ENCODE data around the gene LCE1C. TPM values are rescaled to one million over a fixed set of nuclear protein-coding genes. Genes with fewer than 3 reads are reported as not detected.

Gene LCE1C
- total RNA-seq, 1 donor: not detected

DNA sequence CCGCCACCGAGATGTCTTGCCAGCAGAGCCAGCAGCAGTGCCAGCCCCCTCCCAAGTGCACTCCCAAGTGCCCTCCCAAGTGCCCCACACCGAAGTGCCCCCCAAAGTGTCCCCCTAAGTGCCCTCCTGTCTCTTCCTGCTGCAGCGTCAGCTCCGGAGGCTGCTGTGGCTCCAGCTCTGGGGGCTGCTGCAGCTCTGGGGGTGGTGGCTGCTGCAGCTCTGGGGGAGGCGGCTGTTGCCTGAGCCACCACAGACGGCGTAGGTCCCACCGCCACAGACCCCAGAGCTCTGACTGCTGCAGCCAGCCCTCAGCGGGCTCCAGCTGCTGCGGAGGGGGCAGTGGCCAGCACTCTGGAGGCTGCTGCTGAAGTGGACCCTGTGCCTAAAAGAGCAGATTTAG, 30.1 kb downstream of the LCE1C start:
- Histone ChIP-seq H3K9me3 (ENCODE audit: low read depth, low read length) (no peaks in the 10 kb centered on the region), H3K4me3 (ENCODE audit: low read length) (no peak overlapping the region), H3K27me3 (ENCODE audit: insufficient read depth, low read length) (peaks cover 2% of the 10 kb centered on the region), H3K4me1 (ENCODE audit: insufficient read depth, low read length) (no peaks in the 10 kb centered on the region)

DNA sequence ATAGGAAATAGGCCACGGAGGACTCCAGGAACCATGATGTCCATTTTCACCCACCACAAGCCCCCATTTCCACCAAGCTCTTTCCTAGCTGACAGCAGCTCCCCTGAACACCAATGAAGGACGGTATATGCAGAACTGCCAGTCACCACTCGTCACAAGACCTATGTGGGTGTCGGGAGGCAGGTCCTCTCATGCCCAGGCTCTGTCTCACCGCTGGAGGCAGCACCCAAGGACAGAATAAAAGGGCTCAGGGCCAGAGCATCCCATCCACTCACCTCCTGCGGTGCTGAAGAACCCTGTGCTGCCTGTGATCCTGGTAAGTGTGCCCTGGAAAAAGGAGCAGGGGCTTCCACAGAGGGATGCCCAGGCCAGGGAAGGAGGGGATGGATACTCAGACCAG, 31.6 kb downstream of the LCE1C start, which contains the start of gene LCE1F:
LCE1F (plus strand) TSS at position 266 of the 400 bp plus-strand sequence. CDS start 1,232 bp downstream, outside the sequence.
- H3K4me3 ChIP-seq (ENCODE audit: low read length): no peak within 1 kb of the TSS
- no peaks in the 10 kb centered on the region for H3K4me1 ChIP-seq (ENCODE audit: insufficient read depth, low read length)

GRCh38 chr1:152770411-152770810, 36.0 kb downstream of the LCE1C start:
- Histone ChIP-seq H3K4me3 (ENCODE audit: low read length) (no peak overlapping the region), H3K4me1 (ENCODE audit: insufficient read depth, low read length) (no peaks in the 10 kb centered on the region), H3K9me3 (ENCODE audit: low read depth, low read length) (no peaks in the 10 kb centered on the region), H3K27me3 (ENCODE audit: insufficient read depth, low read length) (no peaks in the 10 kb centered on the region)

More for the DNA sequence above, 31.6 kb downstream of the LCE1C start, which contains the start of gene LCE1F:
- H3K9me3 ChIP-seq (ENCODE audit: low read depth, low read length): no peaks in the 10 kb centered on the region
- H3K27me3 ChIP-seq (ENCODE audit: insufficient read depth, low read length): peaks cover 2% of the 10 kb centered on the region

DNA sequence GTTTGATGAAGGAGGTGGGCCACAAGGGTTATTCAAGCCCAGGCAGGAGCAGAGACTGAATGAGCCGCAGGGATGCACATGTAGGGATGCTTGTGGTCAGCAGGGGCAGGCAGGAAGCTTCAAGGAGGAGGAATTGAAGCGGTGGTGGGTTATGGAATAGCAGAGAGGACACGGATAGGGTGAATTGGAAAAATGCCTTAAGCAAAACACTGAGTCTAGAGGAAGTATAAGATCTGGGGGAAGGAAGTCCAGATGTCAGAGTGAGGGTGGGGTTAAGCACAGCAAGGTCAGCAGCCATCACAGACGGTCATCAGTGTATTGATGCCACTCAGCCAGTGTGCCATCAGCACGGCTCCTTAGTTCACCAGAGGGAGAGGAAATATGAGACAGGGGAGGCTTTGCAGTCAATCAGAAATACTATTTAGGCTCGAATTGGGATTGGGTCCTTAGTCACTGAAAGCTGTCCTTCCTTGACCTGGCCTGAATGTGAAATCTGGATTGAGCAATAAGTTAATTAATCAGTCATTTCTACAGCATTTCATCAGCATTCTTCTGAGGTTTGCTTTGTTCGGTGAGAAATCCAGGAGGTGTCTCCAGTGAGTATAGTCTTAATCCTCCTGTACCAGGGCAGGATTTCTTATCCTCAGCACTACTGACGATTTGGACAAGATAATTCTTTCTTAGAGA, 37.5 kb downstream of the LCE1C start:
- Histone ChIP-seq H3K4me1 (ENCODE audit: insufficient read depth, low read length) (no peaks in the 10 kb centered on the region), H3K27me3 (ENCODE audit: insufficient read depth, low read length) (no peaks in the 10 kb centered on the region), H3K4me3 (ENCODE audit: low read length) (no peak overlapping the region), H3K9me3 (ENCODE audit: low read depth, low read length) (no peaks in the 10 kb centered on the region)

DNA sequence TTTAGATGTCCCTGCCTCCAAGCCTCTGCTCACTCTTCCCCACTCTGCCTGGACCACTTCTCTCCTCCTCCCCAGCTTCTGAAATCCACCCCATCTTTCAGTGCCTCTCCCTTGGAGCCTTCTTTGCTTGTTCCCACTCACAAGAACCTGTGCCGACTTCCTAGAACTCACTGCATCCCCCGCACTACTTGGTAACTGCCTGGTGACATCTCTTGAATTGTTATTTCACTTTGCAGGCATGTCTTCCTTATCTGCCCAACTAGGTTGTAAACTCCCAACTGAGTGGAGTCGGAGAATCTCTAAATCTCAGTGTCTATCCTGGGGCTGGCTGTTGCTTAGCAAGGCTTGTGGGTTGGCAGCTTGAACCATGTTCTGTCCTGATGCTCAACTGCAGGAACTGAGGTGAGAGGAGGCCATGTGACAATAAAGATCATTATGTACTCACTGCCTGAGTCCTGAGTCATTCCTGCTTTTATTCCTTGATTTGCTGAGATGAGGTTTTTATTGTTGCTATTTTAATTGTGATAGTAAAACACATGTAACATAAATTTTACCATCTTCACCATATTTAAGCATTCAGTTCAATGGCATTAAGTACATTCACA, 44.7 kb downstream of the LCE1C start:
- no peaks in the 10 kb centered on the region for H3K27me3 ChIP-seq (ENCODE audit: insufficient read depth, low read length)
- H3K4me1 ChIP-seq (ENCODE audit: insufficient read depth, low read length): no peaks in the 10 kb centered on the region
- no peaks in the 10 kb centered on the region for H3K9me3 ChIP-seq (ENCODE audit: low read depth, low read length)
- H3K4me3 ChIP-seq (ENCODE audit: low read length): no peak overlapping the region

GRCh38 chr1:152760551-152761190, 45.8 kb downstream of the LCE1C start:
- Histone ChIP-seq H3K9me3 (ENCODE audit: low read depth, low read length) (no peaks in the 10 kb centered on the region), H3K27me3 (ENCODE audit: insufficient read depth, low read length) (no peaks in the 10 kb centered on the region), H3K4me3 (ENCODE audit: low read length) (no peak overlapping the region), H3K4me1 (ENCODE audit: insufficient read depth, low read length) (no peaks in the 10 kb centered on the region)

DNA sequence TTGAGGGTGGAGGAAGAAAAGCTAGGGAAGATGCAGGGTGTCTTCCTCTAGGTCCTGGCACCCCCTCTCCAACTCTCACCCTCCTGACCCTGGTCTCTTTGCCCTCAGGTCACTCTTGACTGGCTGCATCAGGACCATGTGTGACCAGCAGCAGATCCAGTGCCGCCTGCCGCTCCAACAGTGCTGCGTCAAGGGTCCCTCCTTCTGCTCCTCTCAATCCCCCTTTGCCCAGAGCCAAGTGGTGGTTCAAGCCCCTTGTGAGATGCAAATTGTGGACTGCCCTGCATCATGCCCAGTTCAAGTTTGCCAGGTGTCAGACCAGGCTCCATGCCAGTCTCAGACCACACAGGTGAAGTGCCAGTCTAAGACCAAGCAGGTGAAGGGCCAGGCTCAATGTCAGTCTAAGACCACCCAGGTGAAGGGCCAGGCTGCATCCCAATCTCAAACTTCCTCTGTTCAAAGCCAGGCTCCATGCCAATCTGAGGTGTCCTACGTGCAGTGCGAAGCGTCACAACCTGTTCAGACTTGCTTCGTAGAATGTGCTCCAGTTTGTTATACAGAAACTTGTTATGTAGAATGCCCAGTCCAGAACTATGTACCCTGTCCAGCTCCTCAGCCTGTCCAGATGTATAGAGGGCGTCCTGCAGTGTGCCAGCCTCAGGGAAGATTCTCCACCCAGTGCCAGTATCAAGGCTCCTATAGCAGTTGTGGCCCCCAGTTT, 46.8 kb downstream of the LCE1C start:
- no peaks in the 10 kb centered on the region for H3K27me3 ChIP-seq (ENCODE audit: insufficient read depth, low read length)
- H3K9me3 ChIP-seq (ENCODE audit: low read depth, low read length): no peaks in the 10 kb centered on the region
- H3K4me3 ChIP-seq (ENCODE audit: low read length): no peak overlapping the region
- no peaks in the 10 kb centered on the region for H3K4me1 ChIP-seq (ENCODE audit: insufficient read depth, low read length)

GRCh38 chr1:152758636-152759035, 47.8 kb downstream of the LCE1C start:
- H3K27me3 ChIP-seq (ENCODE audit: insufficient read depth, low read length): no peaks in the 10 kb centered on the region
- no peaks in the 10 kb centered on the region for H3K4me1 ChIP-seq (ENCODE audit: insufficient read depth, low read length)
- H3K4me3 ChIP-seq (ENCODE audit: low read length): no peak overlapping the region
- H3K9me3 ChIP-seq (ENCODE audit: low read depth, low read length): no peaks in the 10 kb centered on the region

DNA sequence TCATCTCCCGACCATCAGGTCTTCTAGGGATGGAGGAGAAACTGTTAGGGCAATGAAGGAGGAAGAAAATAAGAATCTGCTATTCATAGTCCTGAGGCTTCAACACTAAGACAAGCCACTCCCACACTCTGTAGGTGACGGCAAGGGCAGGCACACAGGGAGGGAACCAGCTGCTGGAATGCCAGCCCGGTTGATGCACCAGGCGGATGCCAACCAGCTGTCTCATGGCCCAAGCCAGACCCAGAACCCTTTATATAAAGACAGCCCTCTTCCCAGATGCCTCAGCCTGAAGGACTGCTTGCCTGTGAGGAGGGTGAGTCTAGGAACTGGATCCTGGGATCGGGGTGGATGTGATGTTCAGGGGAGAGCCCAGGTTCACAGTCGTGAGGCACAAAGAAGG, 48.7 kb downstream of the LCE1C start, which contains the start of gene KPRP:
KPRP (plus strand) TSS at position 279 of the 400 bp plus-strand sequence. CDS start 1,564 bp downstream, outside the sequence.
- no peaks in the 10 kb centered on the region for H3K9me3 ChIP-seq (ENCODE audit: low read depth, low read length)
- H3K4me3 ChIP-seq (ENCODE audit: low read length): no peak within 1 kb of the TSS
- H3K27me3 ChIP-seq (ENCODE audit: insufficient read depth, low read length): no peaks in the 10 kb centered on the region
- H3K4me1 ChIP-seq (ENCODE audit: insufficient read depth, low read length): no peaks in the 10 kb centered on the region

DNA sequence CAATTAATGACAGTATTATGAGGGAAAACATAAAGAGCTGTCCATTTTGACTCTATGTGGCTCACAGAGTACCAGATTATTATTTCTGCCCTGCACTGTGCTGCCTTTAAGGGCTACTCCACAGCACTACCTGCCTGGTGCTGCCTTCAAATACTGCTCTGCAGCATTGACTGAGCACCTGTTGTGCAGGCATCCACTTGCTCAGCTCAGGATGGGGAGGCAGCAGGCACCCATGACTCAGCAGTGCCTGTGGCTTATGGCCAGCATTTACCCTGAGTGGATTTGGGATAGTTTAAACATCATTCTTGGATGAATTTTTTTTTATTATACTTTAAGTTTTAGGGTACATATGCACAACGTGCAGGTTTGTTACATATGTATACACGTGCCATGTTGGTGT, 49.6 kb downstream of the LCE1C start:
- H3K4me3 ChIP-seq (ENCODE audit: low read length): no peak overlapping the region
- no peaks in the 10 kb centered on the region for H3K9me3 ChIP-seq (ENCODE audit: low read depth, low read length)
- H3K4me1 ChIP-seq (ENCODE audit: insufficient read depth, low read length): no peaks in the 10 kb centered on the region
- H3K27me3 ChIP-seq (ENCODE audit: insufficient read depth, low read length): no peaks in the 10 kb centered on the region

Other genes starting within 250 kb of the LCE1C start
- gene LCE3E, start 239.9 kb downstream of the LCE1C start, total RNA-seq: not detected
- not detected for gene LCE3D, start 226.1 kb downstream of the LCE1C start, total RNA-seq
- not detected for gene LCE3C, start 206.4 kb downstream of the LCE1C start, total RNA-seq
- not detected for gene LCE3B, start 192.8 kb downstream of the LCE1C start, total RNA-seq
- gene LCE3A, start 183.5 kb downstream of the LCE1C start, total RNA-seq: not detected
- gene LCE2D, start 143.3 kb downstream of the LCE1C start, total RNA-seq: not detected
- gene LCE2C, start 131.4 kb downstream of the LCE1C start, total RNA-seq: not detected
- gene LCE2B, start 120.5 kb downstream of the LCE1C start, total RNA-seq: not detected
- gene LCE2A, start 108.3 kb downstream of the LCE1C start, total RNA-seq: not detected
- gene LCE4A, start 98.5 kb downstream of the LCE1C start, total RNA-seq: not detected
- not detected for gene KPRP, start 48.6 kb downstream of the LCE1C start, total RNA-seq
- not detected for gene LCE1F, start 31.5 kb downstream of the LCE1C start, total RNA-seq
- gene LCE1E, start 20.4 kb downstream of the LCE1C start, total RNA-seq: not detected
- gene LCE1D, start 9.9 kb downstream of the LCE1C start, total RNA-seq: not detected
- gene LCE1B, start 5.3 kb upstream of the LCE1C start, total RNA-seq: not detected
- not detected for gene LCE1A, start 20.8 kb upstream of the LCE1C start, total RNA-seq
- not detected for gene LCE6A, start 36.2 kb upstream of the LCE1C start, total RNA-seq
- not detected for gene LCE7A, start 53.3 kb upstream of the LCE1C start, total RNA-seq
- not detected for gene SMCP, start 71.7 kb upstream of the LCE1C start, total RNA-seq
- not detected for gene IVL, start 101.9 kb upstream of the LCE1C start, total RNA-seq
- not detected for gene SPRR5, start 140.6 kb upstream of the LCE1C start, total RNA-seq
- not detected for gene SPRR4, start 164.0 kb upstream of the LCE1C start, total RNA-seq
- gene SPRR1A, start 177.4 kb upstream of the LCE1C start, total RNA-seq: not detected
- gene SPRR3, start 195.1 kb upstream of the LCE1C start, total RNA-seq: not detected
- not detected for gene SPRR1B, start 224.6 kb upstream of the LCE1C start, total RNA-seq
- not detected for gene SPRR2D, start 234.5 kb upstream of the LCE1C start, total RNA-seq